Measurements from ENCODE around the gene TMOD4. TPM values are rescaled to one million over a fixed set of nuclear protein-coding genes. Genes with fewer than 3 reads are reported as not detected.
A peak's percentile ranks its signal among the peaks of the same experiment; 100 is the strongest.

The TMOD4 gene
- total RNA-seq, 1 experiment from 2014 or later = 0.79 TPM

DNA sequence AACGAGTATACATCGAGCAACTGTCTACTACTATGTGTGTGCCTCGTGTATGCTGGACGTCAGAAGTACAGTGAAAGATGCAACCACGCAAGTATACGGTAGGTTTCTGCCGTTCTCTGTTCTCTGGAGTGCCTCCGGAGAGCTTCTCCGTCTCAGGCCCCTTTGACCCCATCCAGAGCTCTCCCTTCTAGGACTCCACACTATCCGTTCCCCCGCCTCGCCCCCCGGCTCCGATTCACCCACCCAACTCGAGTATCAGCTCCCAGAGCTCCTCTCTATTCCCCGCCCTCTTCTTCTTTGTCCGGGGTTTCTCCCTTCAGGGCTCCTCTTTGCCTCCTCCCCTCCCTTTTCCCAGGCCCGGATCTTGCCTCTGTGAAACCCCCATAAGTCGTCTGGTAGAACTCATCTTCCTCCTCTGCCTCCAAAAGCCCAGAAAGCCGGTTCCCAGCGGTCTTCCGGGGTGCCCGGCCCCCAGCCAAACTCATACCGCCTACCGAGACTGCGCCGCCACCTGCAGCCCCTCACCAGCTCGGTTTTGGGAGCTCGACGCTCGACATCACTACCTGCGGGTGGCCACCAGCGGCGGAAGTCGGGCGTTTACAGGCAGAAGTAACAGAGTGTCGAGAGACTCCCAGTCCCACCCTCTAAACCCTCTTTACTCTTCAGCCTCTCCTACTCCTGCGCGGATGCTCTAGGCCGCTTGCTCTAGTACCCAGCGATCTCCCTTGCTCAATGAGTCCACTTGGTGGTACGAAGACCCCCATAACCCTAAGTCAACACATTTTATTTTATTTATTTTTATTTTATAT, 14.1 kb upstream of the TMOD4 start, which contains the start of gene VPS72 (continued):
- TF ChIP-seq, protein P1, sequence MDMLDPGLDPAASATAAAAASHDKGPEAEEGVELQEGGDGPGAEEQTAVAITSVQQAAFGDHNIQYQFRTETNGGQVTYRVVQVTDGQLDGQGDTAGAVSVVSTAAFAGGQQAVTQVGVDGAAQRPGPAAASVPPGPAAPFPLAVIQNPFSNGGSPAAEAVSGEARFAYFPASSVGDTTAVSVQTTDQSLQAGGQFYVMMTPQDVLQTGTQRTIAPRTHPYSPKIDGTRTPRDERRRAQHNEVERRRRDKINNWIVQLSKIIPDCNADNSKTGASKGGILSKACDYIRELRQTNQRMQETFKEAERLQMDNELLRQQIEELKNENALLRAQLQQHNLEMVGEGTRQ (CRISPR knock-in tag; IDR thresholded peaks at IDR 0.05) = peak; percentile 44; the same call in 1 of the 2 replicates
- TF ChIP-seq, protein P2, sequence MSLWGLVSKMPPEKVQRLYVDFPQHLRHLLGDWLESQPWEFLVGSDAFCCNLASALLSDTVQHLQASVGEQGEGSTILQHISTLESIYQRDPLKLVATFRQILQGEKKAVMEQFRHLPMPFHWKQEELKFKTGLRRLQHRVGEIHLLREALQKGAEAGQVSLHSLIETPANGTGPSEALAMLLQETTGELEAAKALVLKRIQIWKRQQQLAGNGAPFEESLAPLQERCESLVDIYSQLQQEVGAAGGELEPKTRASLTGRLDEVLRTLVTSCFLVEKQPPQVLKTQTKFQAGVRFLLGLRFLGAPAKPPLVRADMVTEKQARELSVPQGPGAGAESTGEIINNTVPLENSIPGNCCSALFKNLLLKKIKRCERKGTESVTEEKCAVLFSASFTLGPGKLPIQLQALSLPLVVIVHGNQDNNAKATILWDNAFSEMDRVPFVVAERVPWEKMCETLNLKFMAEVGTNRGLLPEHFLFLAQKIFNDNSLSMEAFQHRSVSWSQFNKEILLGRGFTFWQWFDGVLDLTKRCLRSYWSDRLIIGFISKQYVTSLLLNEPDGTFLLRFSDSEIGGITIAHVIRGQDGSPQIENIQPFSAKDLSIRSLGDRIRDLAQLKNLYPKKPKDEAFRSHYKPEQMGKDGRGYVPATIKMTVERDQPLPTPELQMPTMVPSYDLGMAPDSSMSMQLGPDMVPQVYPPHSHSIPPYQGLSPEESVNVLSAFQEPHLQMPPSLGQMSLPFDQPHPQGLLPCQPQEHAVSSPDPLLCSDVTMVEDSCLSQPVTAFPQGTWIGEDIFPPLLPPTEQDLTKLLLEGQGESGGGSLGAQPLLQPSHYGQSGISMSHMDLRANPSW (CRISPR knock-in tag; conservative IDR thresholded peaks at IDR 0.05; ENCODE audit: low read depth) = no peak
- TF ChIP-seq, protein P3, sequence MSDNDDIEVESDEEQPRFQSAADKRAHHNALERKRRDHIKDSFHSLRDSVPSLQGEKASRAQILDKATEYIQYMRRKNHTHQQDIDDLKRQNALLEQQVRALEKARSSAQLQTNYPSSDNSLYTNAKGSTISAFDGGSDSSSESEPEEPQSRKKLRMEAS (CRISPR knock-in tag; IDR thresholded peaks at IDR 0.05) = peak; percentile 68
- TF ChIP-seq RORB (CRISPR knock-in tag; IDR thresholded peaks at IDR 0.05) = no peak
- TF ChIP-seq, protein P4, sequence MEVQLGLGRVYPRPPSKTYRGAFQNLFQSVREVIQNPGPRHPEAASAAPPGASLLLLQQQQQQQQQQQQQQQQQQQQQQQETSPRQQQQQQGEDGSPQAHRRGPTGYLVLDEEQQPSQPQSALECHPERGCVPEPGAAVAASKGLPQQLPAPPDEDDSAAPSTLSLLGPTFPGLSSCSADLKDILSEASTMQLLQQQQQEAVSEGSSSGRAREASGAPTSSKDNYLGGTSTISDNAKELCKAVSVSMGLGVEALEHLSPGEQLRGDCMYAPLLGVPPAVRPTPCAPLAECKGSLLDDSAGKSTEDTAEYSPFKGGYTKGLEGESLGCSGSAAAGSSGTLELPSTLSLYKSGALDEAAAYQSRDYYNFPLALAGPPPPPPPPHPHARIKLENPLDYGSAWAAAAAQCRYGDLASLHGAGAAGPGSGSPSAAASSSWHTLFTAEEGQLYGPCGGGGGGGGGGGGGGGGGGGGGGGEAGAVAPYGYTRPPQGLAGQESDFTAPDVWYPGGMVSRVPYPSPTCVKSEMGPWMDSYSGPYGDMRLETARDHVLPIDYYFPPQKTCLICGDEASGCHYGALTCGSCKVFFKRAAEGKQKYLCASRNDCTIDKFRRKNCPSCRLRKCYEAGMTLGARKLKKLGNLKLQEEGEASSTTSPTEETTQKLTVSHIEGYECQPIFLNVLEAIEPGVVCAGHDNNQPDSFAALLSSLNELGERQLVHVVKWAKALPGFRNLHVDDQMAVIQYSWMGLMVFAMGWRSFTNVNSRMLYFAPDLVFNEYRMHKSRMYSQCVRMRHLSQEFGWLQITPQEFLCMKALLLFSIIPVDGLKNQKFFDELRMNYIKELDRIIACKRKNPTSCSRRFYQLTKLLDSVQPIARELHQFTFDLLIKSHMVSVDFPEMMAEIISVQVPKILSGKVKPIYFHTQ (CRISPR knock-in tag; IDR thresholded peaks at IDR 0.05) = no peak
- no peak for TF ChIP-seq ZNF138 (CRISPR knock-in tag; conservative IDR thresholded peaks at IDR 0.05)
- no peak for TF ChIP-seq NFYB (CRISPR knock-in tag; conservative IDR thresholded peaks at IDR 0.05; ENCODE audit: low read depth)
- no peak for TF ChIP-seq ZNF317 (CRISPR knock-in tag; IDR thresholded peaks at IDR 0.05; ENCODE audit: borderline replicate concordance, low read depth)
- peak; percentile 38; the same call in 1 of the 2 replicates for TF ChIP-seq ZBTB21 (CRISPR knock-in tag; IDR thresholded peaks at IDR 0.05; ENCODE audit: borderline replicate concordance)
- no peak for TF ChIP-seq CREB1 (CRISPR knock-in tag; IDR thresholded peaks at IDR 0.05)
- no peak for TF ChIP-seq NFATC4 (CRISPR knock-in tag; IDR thresholded peaks at IDR 0.05)
- TF ChIP-seq, protein P5, sequence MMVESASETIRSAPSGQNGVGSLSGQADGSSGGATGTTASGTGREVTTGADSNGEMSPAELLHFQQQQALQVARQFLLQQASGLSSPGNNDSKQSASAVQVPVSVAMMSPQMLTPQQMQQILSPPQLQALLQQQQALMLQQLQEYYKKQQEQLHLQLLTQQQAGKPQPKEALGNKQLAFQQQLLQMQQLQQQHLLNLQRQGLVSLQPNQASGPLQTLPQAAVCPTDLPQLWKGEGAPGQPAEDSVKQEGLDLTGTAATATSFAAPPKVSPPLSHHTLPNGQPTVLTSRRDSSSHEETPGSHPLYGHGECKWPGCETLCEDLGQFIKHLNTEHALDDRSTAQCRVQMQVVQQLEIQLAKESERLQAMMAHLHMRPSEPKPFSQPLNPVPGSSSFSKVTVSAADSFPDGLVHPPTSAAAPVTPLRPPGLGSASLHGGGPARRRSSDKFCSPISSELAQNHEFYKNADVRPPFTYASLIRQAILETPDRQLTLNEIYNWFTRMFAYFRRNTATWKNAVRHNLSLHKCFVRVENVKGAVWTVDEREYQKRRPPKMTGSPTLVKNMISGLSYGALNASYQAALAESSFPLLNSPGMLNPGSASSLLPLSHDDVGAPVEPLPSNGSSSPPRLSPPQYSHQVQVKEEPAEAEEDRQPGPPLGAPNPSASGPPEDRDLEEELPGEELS (CRISPR knock-in tag; IDR thresholded peaks at IDR 0.05) = peak; percentile 67; the same call in 1 of the 2 replicates
- TF ChIP-seq OVOL2 (CRISPR knock-in tag; IDR thresholded peaks at IDR 0.05; ENCODE audit: borderline replicate concordance) = no peak
- no peak for TF ChIP-seq ZNF396 (CRISPR knock-in tag; IDR thresholded peaks at IDR 0.05; ENCODE audit: borderline replicate concordance)
- TF ChIP-seq, protein P6, sequence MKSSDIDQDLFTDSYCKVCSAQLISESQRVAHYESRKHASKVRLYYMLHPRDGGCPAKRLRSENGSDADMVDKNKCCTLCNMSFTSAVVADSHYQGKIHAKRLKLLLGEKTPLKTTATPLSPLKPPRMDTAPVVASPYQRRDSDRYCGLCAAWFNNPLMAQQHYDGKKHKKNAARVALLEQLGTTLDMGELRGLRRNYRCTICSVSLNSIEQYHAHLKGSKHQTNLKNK (CRISPR knock-in tag; IDR thresholded peaks at IDR 0.05) = no peak
- TF ChIP-seq, protein P7, sequence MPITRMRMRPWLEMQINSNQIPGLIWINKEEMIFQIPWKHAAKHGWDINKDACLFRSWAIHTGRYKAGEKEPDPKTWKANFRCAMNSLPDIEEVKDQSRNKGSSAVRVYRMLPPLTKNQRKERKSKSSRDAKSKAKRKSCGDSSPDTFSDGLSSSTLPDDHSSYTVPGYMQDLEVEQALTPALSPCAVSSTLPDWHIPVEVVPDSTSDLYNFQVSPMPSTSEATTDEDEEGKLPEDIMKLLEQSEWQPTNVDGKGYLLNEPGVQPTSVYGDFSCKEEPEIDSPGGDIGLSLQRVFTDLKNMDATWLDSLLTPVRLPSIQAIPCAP (CRISPR knock-in tag; IDR thresholded peaks at IDR 0.05) = no peak
- TF ChIP-seq ZNF671 (CRISPR knock-in tag; IDR thresholded peaks at IDR 0.05) = no peak
- TF ChIP-seq, protein P8, sequence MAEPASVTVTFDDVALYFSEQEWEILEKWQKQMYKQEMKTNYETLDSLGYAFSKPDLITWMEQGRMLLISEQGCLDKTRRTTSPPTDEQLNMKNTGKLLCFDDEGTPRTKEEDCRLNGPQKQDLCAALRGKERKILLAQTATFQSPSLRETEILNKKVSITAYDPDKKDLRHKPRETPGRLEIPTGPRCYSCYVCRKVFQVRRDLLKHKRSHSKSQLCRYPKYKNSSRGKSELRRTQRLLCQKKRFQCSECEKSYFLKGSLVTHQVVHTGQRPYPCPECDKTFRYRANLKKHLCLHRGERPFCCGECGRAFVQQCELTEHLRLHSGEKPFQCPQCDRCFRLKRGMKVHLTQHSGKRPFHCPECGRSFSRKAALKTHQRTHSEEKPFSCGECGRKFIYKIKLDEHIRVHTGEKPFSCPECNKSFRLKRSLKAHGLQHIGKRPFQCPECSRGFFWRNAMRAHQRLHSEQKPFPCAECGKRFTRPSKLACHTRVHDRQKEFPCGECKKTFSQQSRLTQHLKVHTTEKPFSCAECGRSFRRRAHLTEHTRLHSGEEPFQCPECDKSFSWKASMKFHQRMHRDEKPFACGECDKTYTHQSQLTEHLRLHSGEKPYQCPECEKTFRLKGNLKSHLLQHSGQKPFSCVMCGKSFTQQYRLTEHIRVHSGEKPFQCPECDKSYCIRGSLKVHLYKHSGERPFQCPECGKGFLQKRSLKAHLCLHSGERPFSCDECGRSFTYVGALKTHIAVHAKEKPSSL (CRISPR knock-in tag; conservative IDR thresholded peaks at IDR 0.05) = no peak
- no peak for TF ChIP-seq CREM (CRISPR knock-in tag; IDR thresholded peaks at IDR 0.05)
- TF ChIP-seq GABPB1 (CRISPR knock-in tag; IDR thresholded peaks at IDR 0.05) = peak; percentile 86
- no peak for TF ChIP-seq SMAD3 (CRISPR knock-in tag; IDR thresholded peaks at IDR 0.05; ENCODE audit: borderline replicate concordance)
- no peak for TF ChIP-seq IRF2 (CRISPR knock-in tag; IDR thresholded peaks at IDR 0.05; ENCODE audit: borderline replicate concordance, low read depth)
- TF ChIP-seq, protein P9, sequence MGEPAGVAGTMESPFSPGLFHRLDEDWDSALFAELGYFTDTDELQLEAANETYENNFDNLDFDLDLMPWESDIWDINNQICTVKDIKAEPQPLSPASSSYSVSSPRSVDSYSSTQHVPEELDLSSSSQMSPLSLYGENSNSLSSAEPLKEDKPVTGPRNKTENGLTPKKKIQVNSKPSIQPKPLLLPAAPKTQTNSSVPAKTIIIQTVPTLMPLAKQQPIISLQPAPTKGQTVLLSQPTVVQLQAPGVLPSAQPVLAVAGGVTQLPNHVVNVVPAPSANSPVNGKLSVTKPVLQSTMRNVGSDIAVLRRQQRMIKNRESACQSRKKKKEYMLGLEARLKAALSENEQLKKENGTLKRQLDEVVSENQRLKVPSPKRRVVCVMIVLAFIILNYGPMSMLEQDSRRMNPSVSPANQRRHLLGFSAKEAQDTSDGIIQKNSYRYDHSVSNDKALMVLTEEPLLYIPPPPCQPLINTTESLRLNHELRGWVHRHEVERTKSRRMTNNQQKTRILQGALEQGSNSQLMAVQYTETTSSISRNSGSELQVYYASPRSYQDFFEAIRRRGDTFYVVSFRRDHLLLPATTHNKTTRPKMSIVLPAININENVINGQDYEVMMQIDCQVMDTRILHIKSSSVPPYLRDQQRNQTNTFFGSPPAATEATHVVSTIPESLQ (CRISPR knock-in tag; IDR thresholded peaks at IDR 0.05) = no peak
- TF ChIP-seq NR1H2 (CRISPR knock-in tag; IDR thresholded peaks at IDR 0.05) = no peak
